Astrocyte (in vitro differentiated cells and primary cell): ENCODE measurements around the gene NAV3. TPM values are rescaled to one million over a fixed set of nuclear protein-coding genes. Genes with fewer than 3 reads are reported as not detected.

Experiments used
- DNase-seq: peaks from one replicate; pipeline ENCODE4 v3.0.0-alpha.2; 2010; ENCODE audit warnings: low read depth
- FAIRE-seq: peaks from 2 replicates; lab custom pipeline; 2011; peaks lifted over from hg19 to GRCh38; lab: Jason Lieb, UNC
- H2AFZ ChIP-seq: 2 replicates; pipeline ENCODE4 v1.6.0; 2012; ENCODE audit warnings: low read depth, low read length, inconsistent platforms
- H3K27ac ChIP-seq: 2 replicates; pipeline ENCODE4 v1.5.1; 2011; ENCODE audit warnings: low read depth, low read length, inconsistent platforms
- H3K27me3 ChIP-seq: 2 replicates; pipeline ENCODE4 v1.6.0; 2011; ENCODE audit warnings: low read length, inconsistent platforms; ENCODE audit not compliant: insufficient read depth
- H3K36me3 ChIP-seq: 2 replicates; pipeline ENCODE4 v1.5.1; 2011; ENCODE audit warnings: low read length, inconsistent platforms; ENCODE audit not compliant: insufficient read depth
- H3K4me1 ChIP-seq: 2 replicates; pipeline ENCODE4 v1.5.1; 2011; ENCODE audit warnings: low read length, inconsistent platforms; ENCODE audit not compliant: insufficient read depth
- H3K4me2 ChIP-seq: 2 replicates; pipeline ENCODE4 v1.6.0; 2012; ENCODE audit warnings: low read length, inconsistent platforms
- H3K4me3 ChIP-seq: 2 replicates; pipeline ENCODE4 v1.5.1; 2011; ENCODE audit warnings: low read depth, mild to moderate bottlenecking, low read length, inconsistent platforms; ENCODE audit not compliant: insufficient read depth
- H3K79me2 ChIP-seq: 2 replicates; pipeline ENCODE4 v1.6.0; 2012; ENCODE audit warnings: mild to moderate bottlenecking, low read length, inconsistent platforms; ENCODE audit not compliant: insufficient read depth
- H3K9ac ChIP-seq: 2 replicates; pipeline ENCODE4 v1.6.0; 2012; ENCODE audit warnings: mild to moderate bottlenecking, low read length, inconsistent platforms
- H3K9me3 ChIP-seq: 2 replicates; pipeline ENCODE4 v1.5.1; 2012; ENCODE audit warnings: low read depth, mild to moderate bottlenecking, low read length, inconsistent platforms; ENCODE audit not compliant: insufficient read depth
- H4K20me1 ChIP-seq: 2 replicates; pipeline ENCODE4 v1.6.0; 2012; ENCODE audit warnings: low read length, inconsistent platforms; ENCODE audit not compliant: insufficient read depth
- H3K27ac Mint-ChIP-seq: one replicate; pipeline ENCODE4 v1.8.0; 2021; ENCODE audit warnings: mild to moderate bottlenecking, mixed read lengths; ENCODE audit not compliant: unreplicated experiment
- H3K27me3 Mint-ChIP-seq: one replicate; pipeline ENCODE4 v1.8.0; 2021; ENCODE audit warnings: low read depth, mixed read lengths; ENCODE audit not compliant: unreplicated experiment
- H3K36me3 Mint-ChIP-seq: one replicate; pipeline ENCODE4 v1.8.0; 2021; ENCODE audit warnings: low read depth, mixed read lengths; ENCODE audit not compliant: unreplicated experiment
- H3K4me1 Mint-ChIP-seq: one replicate; pipeline ENCODE4 v1.8.0; 2021; ENCODE audit warnings: low read depth, mixed read lengths; ENCODE audit not compliant: unreplicated experiment
- H3K4me3 Mint-ChIP-seq: one replicate; pipeline ENCODE4 v1.8.0; 2021; ENCODE audit warnings: mild to moderate bottlenecking, moderate library complexity, mixed read lengths; ENCODE audit not compliant: unreplicated experiment
- H3K9me3 Mint-ChIP-seq: one replicate; pipeline ENCODE4 v1.8.0; 2021; ENCODE audit warnings: mild to moderate bottlenecking, mixed read lengths; ENCODE audit not compliant: unreplicated experiment
- EZH2 ChIP-seq: IDR thresholded peaks from 2 replicates; pipeline ENCODE4 v1.6.1; 2012; ENCODE audit warnings: mild to moderate bottlenecking, low read length, inconsistent platforms; ENCODE audit not compliant: insufficient read depth
- total RNA-seq: library from RNA; stranded (reverse); gene quantifications from 2 replicates; pipeline ENCODE4 v1.2.1, GENCODE V29; 2021
- TF ChIP-seq, protein P1 (sequence below): IDR thresholded peaks from 2 replicates; pipeline ENCODE4 v1.5.1; 2011; ENCODE audit warnings: low read depth, mild to moderate bottlenecking, inconsistent platforms, low read length, moderate library complexity; ENCODE audit not compliant: insufficient read depth

NAV3 gene
- total RNA-seq, 1 donor from 2014 or later, result 24.1 TPM

DNA sequence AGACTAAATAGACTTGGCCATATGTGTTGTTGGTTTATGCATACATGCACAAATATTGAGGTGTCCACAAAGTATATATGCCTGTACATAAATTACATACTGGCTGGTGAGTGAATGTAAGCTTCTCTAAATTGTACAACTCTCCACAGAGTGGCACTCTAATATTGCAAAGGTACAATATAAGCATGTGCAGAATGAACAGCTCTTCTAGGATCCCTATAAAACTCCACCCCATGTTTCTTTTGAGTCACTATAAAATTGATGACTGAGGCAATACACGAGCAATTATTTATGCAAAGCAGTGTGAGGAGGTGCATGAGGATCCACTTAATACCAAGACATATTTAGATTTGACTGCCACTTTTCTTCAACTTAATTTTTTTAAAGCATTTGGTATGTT lies 172.2 kb downstream of the NAV3 start:
- Histone ChIP-seq H3K9me3 (no peaks in the 10 kb centered on the region), H3K27me3 (no peaks in the 10 kb centered on the region), H3K4me2 (no peak overlapping the region), H3K9ac (no peak overlapping the region), H3K27ac (no peak overlapping the region), H2AFZ (no peak overlapping the region), H3K4me1 (no peaks in the 10 kb centered on the region), H4K20me1 (peaks cover 5% of the 10 kb centered on the region), H3K36me3 (peaks cover 23% of the 10 kb centered on the region), H3K4me3 (no peak overlapping the region), H3K79me2 (no peaks in the 10 kb centered on the region)
- no peaks in the 10 kb centered on the region for H3K9me3 Mint-ChIP-seq
- FAIRE-seq (no peak), DNase-seq (no peak)
- no peaks in the 10 kb centered on the region for H3K27me3 Mint-ChIP-seq
- H3K4me1 Mint-ChIP-seq, result no peaks in the 10 kb centered on the region
- no peak for TF ChIP-seq EZH2
- TF ChIP-seq, protein P1, sequence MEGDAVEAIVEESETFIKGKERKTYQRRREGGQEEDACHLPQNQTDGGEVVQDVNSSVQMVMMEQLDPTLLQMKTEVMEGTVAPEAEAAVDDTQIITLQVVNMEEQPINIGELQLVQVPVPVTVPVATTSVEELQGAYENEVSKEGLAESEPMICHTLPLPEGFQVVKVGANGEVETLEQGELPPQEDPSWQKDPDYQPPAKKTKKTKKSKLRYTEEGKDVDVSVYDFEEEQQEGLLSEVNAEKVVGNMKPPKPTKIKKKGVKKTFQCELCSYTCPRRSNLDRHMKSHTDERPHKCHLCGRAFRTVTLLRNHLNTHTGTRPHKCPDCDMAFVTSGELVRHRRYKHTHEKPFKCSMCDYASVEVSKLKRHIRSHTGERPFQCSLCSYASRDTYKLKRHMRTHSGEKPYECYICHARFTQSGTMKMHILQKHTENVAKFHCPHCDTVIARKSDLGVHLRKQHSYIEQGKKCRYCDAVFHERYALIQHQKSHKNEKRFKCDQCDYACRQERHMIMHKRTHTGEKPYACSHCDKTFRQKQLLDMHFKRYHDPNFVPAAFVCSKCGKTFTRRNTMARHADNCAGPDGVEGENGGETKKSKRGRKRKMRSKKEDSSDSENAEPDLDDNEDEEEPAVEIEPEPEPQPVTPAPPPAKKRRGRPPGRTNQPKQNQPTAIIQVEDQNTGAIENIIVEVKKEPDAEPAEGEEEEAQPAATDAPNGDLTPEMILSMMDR, result no peak
- peaks cover 4% of the 10 kb centered on the region for H3K36me3 Mint-ChIP-seq
- H3K27ac Mint-ChIP-seq, result no peak overlapping the region
- no peak overlapping the region for H3K4me3 Mint-ChIP-seq

DNA sequence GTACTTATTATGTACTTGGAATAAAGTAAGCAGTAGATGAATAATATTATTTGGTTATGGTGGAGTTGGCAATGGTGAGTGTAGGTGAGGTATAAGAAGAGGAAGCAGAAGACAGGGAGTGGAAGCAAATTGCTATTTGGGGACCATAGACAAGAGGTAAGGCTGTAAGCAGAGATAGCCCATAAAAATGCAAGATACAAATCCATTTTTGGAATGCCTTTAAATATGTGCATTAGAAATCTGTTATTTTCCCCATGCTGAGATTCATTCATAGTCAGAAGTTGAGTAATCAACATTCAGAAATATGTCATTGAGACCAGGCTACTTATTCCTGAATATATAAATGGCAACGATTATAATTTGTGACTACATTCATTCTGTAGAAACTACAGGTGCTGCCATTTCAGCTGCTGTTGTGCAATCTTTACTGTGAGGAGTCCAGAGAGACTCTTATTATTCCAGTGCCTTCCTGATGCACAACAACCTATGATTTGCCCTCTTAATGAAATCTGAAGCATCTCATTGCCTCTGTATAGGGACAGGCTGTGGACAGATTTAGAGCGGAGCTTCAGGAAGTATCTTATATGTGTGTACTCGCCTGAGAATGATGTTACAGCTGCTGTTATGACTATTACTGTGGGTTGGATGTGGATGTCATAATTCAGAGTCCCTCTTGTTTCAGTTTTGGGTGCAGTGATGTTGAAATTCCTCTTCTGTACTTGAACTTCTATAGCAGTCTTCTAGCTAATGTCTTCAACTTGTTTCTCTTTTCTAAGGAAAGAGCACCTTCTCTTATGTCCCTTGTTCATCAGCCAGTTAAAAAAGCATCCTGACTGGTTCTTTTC lies 173.8 kb downstream of the NAV3 start:
- Histone ChIP-seq H3K27me3 (no peaks in the 10 kb centered on the region), H3K9ac (no peak overlapping the region), H3K4me1 (no peaks in the 10 kb centered on the region), H3K79me2 (no peaks in the 10 kb centered on the region), H3K4me2 (no peak overlapping the region), H3K9me3 (no peaks in the 10 kb centered on the region), H3K36me3 (peaks cover 13% of the 10 kb centered on the region), H3K4me3 (no peak overlapping the region), H2AFZ (no peak overlapping the region), H4K20me1 (peaks cover 5% of the 10 kb centered on the region), H3K27ac (no peak overlapping the region)
- no peak for TF ChIP-seq EZH2
- TF ChIP-seq, protein P1, result no peak
- Mint-ChIP-seq H3K9me3 (no peaks in the 10 kb centered on the region), H3K27me3 (no peaks in the 10 kb centered on the region), H3K4me1 (no peaks in the 10 kb centered on the region), H3K4me3 (no peak overlapping the region), H3K27ac (no peak overlapping the region), H3K36me3 (peaks cover 4% of the 10 kb centered on the region)
- FAIRE-seq (no peak), DNase-seq (no peak)

DNA sequence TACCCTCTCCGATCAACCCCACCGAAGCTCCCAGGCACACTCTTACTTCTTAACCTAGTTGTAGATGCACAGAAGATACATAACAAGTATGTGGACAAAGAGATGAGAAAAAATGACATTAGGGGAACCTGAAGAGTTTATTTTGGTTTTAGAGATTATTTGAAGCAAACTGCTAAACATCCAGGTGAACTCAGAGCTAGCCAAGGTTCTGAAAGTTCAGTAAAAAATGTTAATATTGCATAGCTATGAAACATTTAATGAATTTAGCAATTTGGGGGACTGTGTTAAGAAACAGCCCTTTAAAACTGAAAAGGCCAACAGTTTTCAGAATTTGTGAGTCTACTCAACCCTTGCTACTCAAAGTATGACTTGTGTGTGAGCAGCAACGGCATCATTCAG lies 174.4 kb downstream of the NAV3 start:
- Mint-ChIP-seq H3K9me3 (no peaks in the 10 kb centered on the region), H3K4me1 (no peaks in the 10 kb centered on the region), H3K4me3 (no peak overlapping the region), H3K27me3 (no peaks in the 10 kb centered on the region), H3K36me3 (peaks cover 4% of the 10 kb centered on the region), H3K27ac (no peak overlapping the region)
- Histone ChIP-seq H3K27me3 (no peaks in the 10 kb centered on the region), H3K79me2 (no peaks in the 10 kb centered on the region), H3K9me3 (no peaks in the 10 kb centered on the region), H4K20me1 (peaks cover 5% of the 10 kb centered on the region), H3K9ac (no peak overlapping the region), H3K4me2 (no peak overlapping the region), H3K4me3 (no peak overlapping the region), H3K4me1 (no peaks in the 10 kb centered on the region), H3K36me3 (peaks cover 13% of the 10 kb centered on the region), H3K27ac (no peak overlapping the region), H2AFZ (no peak overlapping the region)
- no peak for DNase-seq
- no peak for TF ChIP-seq EZH2
- TF ChIP-seq, protein P1, result no peak
- FAIRE-seq, result no peak
